Panc1 (cell line): ENCODE results near the gene LYPLA2. TPM values are rescaled to one million over a fixed set of nuclear protein-coding genes. Genes with fewer than 3 reads are reported as not detected.

Source experiments
- ATAC-seq: fragments of 200-7000 bp; cut with Tn5 transposase; 2 replicates; pipeline ENCODE4 v1.9.1; 2020; ENCODE audit warnings: mild to moderate bottlenecking, moderate library complexity
- BruUV-seq: library from RNA; stranded (reverse); fragments of 400-500 nt; replicated peaks from 2 replicates; lab custom pipeline; 2021; lab: Mats Ljungman, UMichigan
- CTCF ChIA-PET: fragments of 300-600 bp; sonication (Branson Sonifier 250); formaldehyde crosslinking; loops from one replicate; lab custom pipeline; 2022; ENCODE audit warnings: antibody characterized with exemption; lab: Charles Lee
- POLR2A ChIA-PET: fragments of 300-600 bp; sonication (Branson Sonifier 250); formaldehyde crosslinking; loops from one replicate; lab custom pipeline; 2022; ENCODE audit warnings: antibody characterized with exemption; lab: Charles Lee
- DNase-seq: peaks from one replicate; pipeline ENCODE4 v3.0.0-alpha.2; 2010; ENCODE audit warnings: low read depth, low spot score
- H3K27ac ChIP-seq: 2 replicates; pipeline ENCODE4 v1.5.1; 2011; ENCODE audit warnings: mild to moderate bottlenecking, low read length, inconsistent platforms
- H3K27me3 ChIP-seq: fragments of 200-500 bp; sonication (Bioruptor generic); 2 replicates; pipeline ENCODE4 v1.6.0; 2014; ENCODE audit warnings: low read length, inconsistent platforms; ENCODE audit not compliant: control insufficient read depth, insufficient read depth
- H3K36me3 ChIP-seq: fragments of 200-500 bp; sonication (Bioruptor generic); 2 replicates; pipeline ENCODE4 v1.5.1; 2014; ENCODE audit warnings: inconsistent platforms, mild to moderate bottlenecking, low read length, moderate library complexity; ENCODE audit not compliant: control insufficient read depth, insufficient read depth
- H3K4me1 ChIP-seq: 2 replicates; pipeline ENCODE4 v1.5.1; 2011; ENCODE audit warnings: inconsistent platforms, mild to moderate bottlenecking, low read length, moderate library complexity; ENCODE audit not compliant: control insufficient read depth, insufficient read depth
- H3K4me3 ChIP-seq, 2 experiments: 2 replicates each; pipeline ENCODE4 v1.5.1; 2011 to 2012; ENCODE audit warnings: low read depth in 2 of 2, low read length in 2 of 2, mild to moderate bottlenecking in 2 of 2, inconsistent platforms in 1 of 2, moderate library complexity in 1 of 2
- H3K9me3 ChIP-seq: fragments of 200-500 bp; sonication (Bioruptor generic); 2 replicates; pipeline ENCODE4 v1.5.1; 2014; ENCODE audit warnings: low read depth, mild to moderate bottlenecking, inconsistent platforms, low read length, moderate library complexity; ENCODE audit not compliant: control insufficient read depth, insufficient read depth
- SIN3A ChIP-seq: IDR thresholded peaks from 2 replicates; pipeline ENCODE4 v1.6.1; 2012; ENCODE audit warnings: low read depth, mild to moderate bottlenecking, low read length, moderate library complexity, borderline replicate concordance; ENCODE audit not compliant: insufficient read depth
- TCF7L2 ChIP-seq: IDR thresholded peaks from 2 replicates; pipeline ENCODE4 v1.6.1; 2011; ENCODE audit warnings: mild to moderate bottlenecking, low read depth, low read length, inconsistent platforms
- in situ Hi-C: cut with HindIII; loops from 2 replicates; pipeline ENCODE4 v1.10.0; 2016; ENCODE audit warnings: low sequenced_read_pairs, low pct_unique_long_range_greater_than_20kb
- intact Hi-C: fragments of 100-400 bp; cut with micrococcal nuclease; formaldehyde crosslinking; loops from one replicate; pipeline ENCODE4 v1.10.0; 2022; ENCODE audit not compliant: unreplicated experiment
- total RNA-seq: library from RNA; stranded (reverse); gene quantifications from one replicate; pipeline ENCODE4 v1.2.1, GENCODE V29; 2021; ENCODE audit not compliant: unreplicated experiment
- TF ChIP-seq, protein P1 (sequence below), 2 experiments: IDR thresholded peaks; 2 replicates each; pipeline ENCODE4 v1.6.1; 2011 to 2012; ENCODE audit warnings: low read depth in 2 of 2, control low read depth in 1 of 2, low read length in 1 of 2, mild to moderate bottlenecking in 1 of 2, moderate library complexity in 1 of 2; ENCODE audit not compliant: insufficient read depth in 1 of 2
- TF ChIP-seq, protein P2 (sequence below): fragments of 450-650 bp; IDR thresholded peaks from 2 replicates; pipeline ENCODE4 v1.5.1; 2017; ENCODE audit warnings: mild to moderate bottlenecking

The LYPLA2 gene
- total RNA-seq, 1 experiment from 2014 or later, result 82.9 TPM

DNA sequence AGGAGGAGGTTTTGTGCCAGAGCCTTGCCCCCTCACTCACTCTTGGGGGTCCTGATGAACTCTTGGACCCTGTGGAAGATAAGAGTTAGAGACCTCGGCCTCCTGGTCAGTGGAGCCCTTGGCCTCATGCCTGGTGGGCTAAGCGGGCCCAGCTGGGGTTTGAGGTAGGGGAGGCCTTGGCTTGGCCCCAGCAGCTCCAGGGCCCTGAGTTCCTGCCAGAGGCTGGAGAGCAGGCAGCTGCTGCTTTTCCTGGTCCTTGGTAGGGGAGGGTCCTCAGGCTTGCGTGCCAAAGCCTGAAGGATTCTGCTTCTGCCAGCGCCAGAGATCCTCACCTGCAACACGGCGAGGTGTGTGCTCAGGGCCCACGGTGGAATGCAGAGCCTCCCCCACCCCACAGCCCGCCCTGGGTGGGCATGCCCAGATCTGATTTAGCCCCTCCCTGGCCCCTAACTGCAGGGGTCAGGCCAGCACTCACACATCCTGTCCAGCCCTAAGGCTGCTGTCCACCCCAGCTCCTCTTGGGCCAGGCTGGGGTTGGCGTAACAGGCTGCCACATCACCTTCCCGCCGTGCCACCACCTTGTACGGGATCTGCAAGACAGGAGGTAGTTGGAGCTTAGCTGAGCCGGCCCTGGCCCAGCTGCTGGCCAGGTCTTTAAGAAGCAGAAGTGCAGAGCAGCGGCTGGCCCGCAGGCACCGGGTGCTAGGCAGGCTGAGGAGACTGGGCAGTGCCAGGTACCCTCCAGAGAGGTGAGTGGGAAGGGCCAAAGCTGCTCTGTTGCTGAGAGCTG lies 4.9 kb downstream of the LYPLA2 start:
- DNase-seq (no peak), ATAC-seq (no peak)
- H3K9me3 ChIP-seq, result no peaks in the 10 kb centered on the region
- peak overlapping the region; percentile 68; the same call in 1 of the 2 replicates for H3K27ac ChIP-seq
- POLR2A ChIA-PET, result interaction anchor here (1.6 kb wide), 1 partner anchor 18 kb away, joined by 4 read pairs; the partner anchor contains the start of gene PITHD1
- H3K36me3 ChIP-seq, result peaks cover 11% of the 10 kb centered on the region; the same call in 1 of the 2 replicates
- no peak overlapping the region for H3K4me3 ChIP-seq
- TF ChIP-seq SIN3A, result no peak
- TF ChIP-seq, protein P1, sequence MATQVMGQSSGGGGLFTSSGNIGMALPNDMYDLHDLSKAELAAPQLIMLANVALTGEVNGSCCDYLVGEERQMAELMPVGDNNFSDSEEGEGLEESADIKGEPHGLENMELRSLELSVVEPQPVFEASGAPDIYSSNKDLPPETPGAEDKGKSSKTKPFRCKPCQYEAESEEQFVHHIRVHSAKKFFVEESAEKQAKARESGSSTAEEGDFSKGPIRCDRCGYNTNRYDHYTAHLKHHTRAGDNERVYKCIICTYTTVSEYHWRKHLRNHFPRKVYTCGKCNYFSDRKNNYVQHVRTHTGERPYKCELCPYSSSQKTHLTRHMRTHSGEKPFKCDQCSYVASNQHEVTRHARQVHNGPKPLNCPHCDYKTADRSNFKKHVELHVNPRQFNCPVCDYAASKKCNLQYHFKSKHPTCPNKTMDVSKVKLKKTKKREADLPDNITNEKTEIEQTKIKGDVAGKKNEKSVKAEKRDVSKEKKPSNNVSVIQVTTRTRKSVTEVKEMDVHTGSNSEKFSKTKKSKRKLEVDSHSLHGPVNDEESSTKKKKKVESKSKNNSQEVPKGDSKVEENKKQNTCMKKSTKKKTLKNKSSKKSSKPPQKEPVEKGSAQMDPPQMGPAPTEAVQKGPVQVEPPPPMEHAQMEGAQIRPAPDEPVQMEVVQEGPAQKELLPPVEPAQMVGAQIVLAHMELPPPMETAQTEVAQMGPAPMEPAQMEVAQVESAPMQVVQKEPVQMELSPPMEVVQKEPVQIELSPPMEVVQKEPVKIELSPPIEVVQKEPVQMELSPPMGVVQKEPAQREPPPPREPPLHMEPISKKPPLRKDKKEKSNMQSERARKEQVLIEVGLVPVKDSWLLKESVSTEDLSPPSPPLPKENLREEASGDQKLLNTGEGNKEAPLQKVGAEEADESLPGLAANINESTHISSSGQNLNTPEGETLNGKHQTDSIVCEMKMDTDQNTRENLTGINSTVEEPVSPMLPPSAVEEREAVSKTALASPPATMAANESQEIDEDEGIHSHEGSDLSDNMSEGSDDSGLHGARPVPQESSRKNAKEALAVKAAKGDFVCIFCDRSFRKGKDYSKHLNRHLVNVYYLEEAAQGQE (IDR thresholded peaks at IDR 0.05; ENCODE audit: insufficient read depth in 1 of 2, low read depth in 2 of 2, low read length in 1 of 2), result 0 out of 4 replicates have a peak, but pooled peaks of 1 of the 2 experiments have one; percentile 35
- H3K4me1 ChIP-seq, result peaks cover 48% of the 10 kb centered on the region
- CTCF ChIA-PET, result interaction anchor here (1.0 to 1.3 kb wide), 3 partner anchors 18 to 121 kb away, joined by 3 to 6 read pairs (median 5); partner anchors contain the start of gene PITHD1
- in situ Hi-C loops, result no loop called here
- intact Hi-C loops, result no loop called here
- no peaks in the 10 kb centered on the region for H3K27me3 ChIP-seq
- TSS peak; percentile 18 for BruUV-seq

DNA sequence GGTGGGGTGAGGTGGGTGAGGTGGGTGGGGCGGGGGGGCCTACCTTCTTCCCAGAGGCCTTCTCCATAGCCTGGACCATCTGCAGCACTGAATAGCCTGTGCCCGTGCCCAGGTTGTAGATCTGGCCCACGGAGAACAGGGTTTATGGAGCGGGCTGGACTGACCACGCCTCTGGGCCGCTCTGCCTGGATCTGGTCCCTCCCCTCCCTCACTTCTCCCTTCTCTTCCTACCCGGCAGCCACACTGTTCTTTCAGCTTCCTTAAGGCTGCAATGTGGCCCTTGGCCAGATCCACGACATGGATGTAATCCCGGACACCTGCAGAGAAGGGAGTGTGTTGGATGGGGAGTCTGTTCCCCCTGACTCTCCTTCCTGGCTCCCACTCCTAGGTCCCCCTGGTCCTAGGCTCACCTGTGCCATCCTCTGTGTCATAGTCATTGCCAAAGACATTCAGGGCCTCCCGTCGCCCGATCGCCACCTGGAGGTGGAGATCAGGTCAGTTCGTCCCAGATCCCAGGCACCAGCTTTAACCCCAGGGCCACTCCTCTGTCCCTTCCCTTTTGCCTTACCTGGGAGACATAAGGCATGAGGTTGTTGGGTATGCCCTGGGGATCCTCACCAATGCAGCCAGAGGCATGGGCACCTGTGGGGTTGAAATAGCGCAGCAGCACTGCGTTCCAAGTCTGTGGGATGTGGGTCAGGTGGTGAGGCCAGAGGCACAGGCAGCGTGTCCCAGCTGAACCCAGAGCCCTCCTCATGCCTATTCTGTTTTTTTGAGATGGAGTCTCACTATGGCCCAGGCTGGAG lies 5.7 kb downstream of the LYPLA2 start:
- BruUV-seq, result no TSS peak
- H3K27me3 ChIP-seq, result no peaks in the 10 kb centered on the region
- intact Hi-C loops, result no loop called here
- no peaks in the 10 kb centered on the region for H3K9me3 ChIP-seq
- no peak for TF ChIP-seq TCF7L2
- TF ChIP-seq, protein P2, sequence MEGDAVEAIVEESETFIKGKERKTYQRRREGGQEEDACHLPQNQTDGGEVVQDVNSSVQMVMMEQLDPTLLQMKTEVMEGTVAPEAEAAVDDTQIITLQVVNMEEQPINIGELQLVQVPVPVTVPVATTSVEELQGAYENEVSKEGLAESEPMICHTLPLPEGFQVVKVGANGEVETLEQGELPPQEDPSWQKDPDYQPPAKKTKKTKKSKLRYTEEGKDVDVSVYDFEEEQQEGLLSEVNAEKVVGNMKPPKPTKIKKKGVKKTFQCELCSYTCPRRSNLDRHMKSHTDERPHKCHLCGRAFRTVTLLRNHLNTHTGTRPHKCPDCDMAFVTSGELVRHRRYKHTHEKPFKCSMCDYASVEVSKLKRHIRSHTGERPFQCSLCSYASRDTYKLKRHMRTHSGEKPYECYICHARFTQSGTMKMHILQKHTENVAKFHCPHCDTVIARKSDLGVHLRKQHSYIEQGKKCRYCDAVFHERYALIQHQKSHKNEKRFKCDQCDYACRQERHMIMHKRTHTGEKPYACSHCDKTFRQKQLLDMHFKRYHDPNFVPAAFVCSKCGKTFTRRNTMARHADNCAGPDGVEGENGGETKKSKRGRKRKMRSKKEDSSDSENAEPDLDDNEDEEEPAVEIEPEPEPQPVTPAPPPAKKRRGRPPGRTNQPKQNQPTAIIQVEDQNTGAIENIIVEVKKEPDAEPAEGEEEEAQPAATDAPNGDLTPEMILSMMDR, result peak; percentile 80
- in situ Hi-C loops, result no loop called here
- peak overlapping the region; percentile 25; the same call in 1 of the 2 replicates for H3K27ac ChIP-seq
- H3K4me1 ChIP-seq, result peaks cover 53% of the 10 kb centered on the region
- peak; percentile 18 for ATAC-seq
- H3K36me3 ChIP-seq, result peaks cover 8% of the 10 kb centered on the region; the same call in 1 of the 2 replicates
- CTCF ChIA-PET, result interaction anchor here (0.6 to 1.3 kb wide), 4 partner anchors 19 to 120 kb away, joined by 3 to 6 read pairs (median 4); partner anchors contain the start of gene PITHD1
- POLR2A ChIA-PET, result interaction anchor here (0.7 to 1.6 kb wide), 2 partner anchors 19 to 1443 kb away, joined by 3 to 4 read pairs; partner anchors contain the start of gene PITHD1
- DNase-seq, result no peak
- peak overlapping the region in 1 of 2 experiments; percentile 13; a peak in 1 of 4 replicates for H3K4me3 ChIP-seq
